Retinal pigment epithelial cell (primary cell): ENCODE results near the gene DBF4B.
"Not testable (repeated sequence)": the region's sequence is repeated elsewhere in the genome, so short reads cannot be mapped to it uniquely, and the experiment has no call there.

Source experiments
- DNase-seq: peaks from one replicate; pipeline ENCODE4 v3.0.0-alpha.2; 2010; ENCODE audit warnings: low read depth
- H3K4me3 ChIP-seq: 2 replicates; pipeline ENCODE4 v1.5.1; 2011; ENCODE audit warnings: mild to moderate bottlenecking, low read length, control low read depth, moderate library complexity
- TF ChIP-seq, protein P1 (sequence below): conservative IDR thresholded peaks from 2 replicates; pipeline ENCODE4 v1.5.1; 2011; ENCODE audit warnings: low read depth, low read length, control low read depth, inconsistent platforms

DBF4B gene

GRCh38 chr17:44736551-44737240 lies 28.2 kb downstream of the DBF4B start:
- no peak overlapping the region for H3K4me3 ChIP-seq
- TF ChIP-seq, protein P1, sequence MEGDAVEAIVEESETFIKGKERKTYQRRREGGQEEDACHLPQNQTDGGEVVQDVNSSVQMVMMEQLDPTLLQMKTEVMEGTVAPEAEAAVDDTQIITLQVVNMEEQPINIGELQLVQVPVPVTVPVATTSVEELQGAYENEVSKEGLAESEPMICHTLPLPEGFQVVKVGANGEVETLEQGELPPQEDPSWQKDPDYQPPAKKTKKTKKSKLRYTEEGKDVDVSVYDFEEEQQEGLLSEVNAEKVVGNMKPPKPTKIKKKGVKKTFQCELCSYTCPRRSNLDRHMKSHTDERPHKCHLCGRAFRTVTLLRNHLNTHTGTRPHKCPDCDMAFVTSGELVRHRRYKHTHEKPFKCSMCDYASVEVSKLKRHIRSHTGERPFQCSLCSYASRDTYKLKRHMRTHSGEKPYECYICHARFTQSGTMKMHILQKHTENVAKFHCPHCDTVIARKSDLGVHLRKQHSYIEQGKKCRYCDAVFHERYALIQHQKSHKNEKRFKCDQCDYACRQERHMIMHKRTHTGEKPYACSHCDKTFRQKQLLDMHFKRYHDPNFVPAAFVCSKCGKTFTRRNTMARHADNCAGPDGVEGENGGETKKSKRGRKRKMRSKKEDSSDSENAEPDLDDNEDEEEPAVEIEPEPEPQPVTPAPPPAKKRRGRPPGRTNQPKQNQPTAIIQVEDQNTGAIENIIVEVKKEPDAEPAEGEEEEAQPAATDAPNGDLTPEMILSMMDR, result no peak
- no peak for DNase-seq

- TF ChIP-seq, protein P1, result no peak
- H3K4me3 ChIP-seq, result no peak overlapping the region
- DNase-seq, result no peak
These were observed 29.9 kb downstream of the DBF4B start for GRCh38 chr17:44738214-44738906.

GRCh38 chr17:44741316-44741715 lies 32.9 kb downstream of the DBF4B start:
- no peak overlapping the region for H3K4me3 ChIP-seq
- DNase-seq, result no peak
- TF ChIP-seq, protein P1, result no peak

- H3K4me3 ChIP-seq, result no peak overlapping the region
- no peak for DNase-seq
- TF ChIP-seq, protein P1, result no peak
These were observed 36.8 kb downstream of the DBF4B start for GRCh38 chr17:44745301-44745700.

DNA sequence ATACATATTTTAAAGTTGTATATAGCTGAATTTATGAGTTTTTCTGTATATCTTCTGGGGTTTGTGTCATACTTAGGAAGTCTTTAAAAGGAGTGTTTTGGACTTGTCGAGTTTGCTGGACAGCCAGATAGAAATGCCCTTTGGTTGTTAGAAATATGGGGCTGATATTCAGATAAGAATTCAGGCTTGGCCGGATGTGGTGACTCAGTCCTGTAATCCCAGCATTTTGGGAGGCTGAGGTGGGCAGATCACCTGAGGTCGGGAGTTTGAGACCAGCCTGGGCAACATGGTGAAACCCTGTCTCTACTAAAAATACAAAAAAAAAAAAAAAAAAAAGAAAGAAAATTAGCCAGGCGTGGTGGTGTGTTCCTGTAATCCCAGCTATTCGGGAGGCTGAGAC lies 37.3 kb downstream of the DBF4B start:
- not testable (repeated sequence) for H3K4me3 ChIP-seq, DNase-seq

GRCh38 chr17:44747566-44747965 lies 39.1 kb downstream of the DBF4B start:
- TF ChIP-seq, protein P1, result no peak
- no peak overlapping the region for H3K4me3 ChIP-seq
- no peak for DNase-seq

DNA sequence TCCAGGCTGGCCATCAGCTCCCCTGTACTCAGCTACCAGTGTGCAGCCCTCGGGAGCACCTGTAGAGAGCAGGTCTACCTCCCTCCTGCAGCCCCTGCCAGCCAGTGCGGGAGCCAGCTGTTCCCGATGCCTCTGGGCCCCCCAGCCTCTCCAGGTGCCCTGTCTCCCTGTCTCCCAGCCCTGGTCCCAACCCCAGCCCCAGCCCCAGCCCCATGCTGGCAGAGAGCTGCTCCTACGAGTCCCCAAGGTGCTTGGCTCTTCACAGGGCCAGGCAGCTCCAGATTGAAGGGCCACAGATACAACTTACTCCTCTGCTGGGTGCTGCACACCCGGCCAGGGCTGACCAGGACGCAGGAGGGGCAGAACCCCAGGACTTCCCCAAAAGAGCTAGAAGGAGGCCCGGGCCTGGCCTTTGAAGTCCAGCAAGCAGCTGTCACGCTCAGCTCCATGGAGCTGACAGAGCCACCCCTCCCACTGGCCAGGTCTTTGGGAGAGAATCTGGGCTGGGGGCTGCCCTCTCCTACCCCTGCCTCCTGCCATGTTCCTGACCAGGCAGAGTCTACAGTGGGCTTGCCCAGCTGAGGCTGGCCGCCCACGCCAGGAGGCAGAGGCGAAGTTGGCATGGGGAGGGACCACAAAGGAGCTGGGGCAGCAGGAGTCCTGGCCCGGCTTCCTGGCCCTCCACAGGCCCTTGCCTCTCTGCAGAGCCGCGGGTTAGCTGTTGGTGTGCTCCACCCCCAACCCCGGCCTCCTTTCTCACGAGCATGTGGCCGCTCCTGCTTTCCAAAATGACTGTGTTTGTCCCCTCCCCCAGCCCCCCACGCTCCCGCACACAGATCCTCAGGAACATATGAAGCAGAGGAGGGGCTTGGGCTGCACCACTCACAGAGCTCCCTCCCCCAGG lies 40.9 kb downstream of the DBF4B start:
- DNase-seq, result no peak
- TF ChIP-seq, protein P1, result no peak
- H3K4me3 ChIP-seq, result no peak overlapping the region
